Astrocyte of the spinal cord (primary cell): ENCODE results near the gene ROR2.

ENCODE experiments used
- DNase-seq: peaks from one replicate; pipeline ENCODE4 v3.0.0; 2011; ENCODE audit warnings: low read depth, low spot score
- H3K4me3 ChIP-seq: 2 replicates; pipeline ENCODE4 v1.5.1; 2011; ENCODE audit warnings: low read depth, mild to moderate bottlenecking, low read length, moderate library complexity
- CTCF ChIP-seq: IDR thresholded peaks from 2 replicates; pipeline ENCODE4 v1.5.1; 2012; ENCODE audit warnings: low read depth, mild to moderate bottlenecking, low read length, inconsistent platforms
- in situ Hi-C: cut with HindIII; loops from 2 replicates; pipeline ENCODE4 v1.10.0; 2017; ENCODE audit warnings: low sequenced_read_pairs

ROR2 gene

GRCh38 chr9:91657501-91657900 is 292.5 kb downstream of the ROR2 start:
- in situ Hi-C loops, result no loop called here
- no peak overlapping the region for H3K4me3 ChIP-seq
- no peak for DNase-seq

GRCh38 chr9:91655658-91656057 is 294.4 kb downstream of the ROR2 start:
- no peak overlapping the region for H3K4me3 ChIP-seq
- in situ Hi-C loops, result no loop called here
- DNase-seq, result no peak
- TF ChIP-seq CTCF, result no peak

More at GRCh38 chr9:91657501-91657900, 292.5 kb downstream of the ROR2 start:
- no peak for TF ChIP-seq CTCF

DNA sequence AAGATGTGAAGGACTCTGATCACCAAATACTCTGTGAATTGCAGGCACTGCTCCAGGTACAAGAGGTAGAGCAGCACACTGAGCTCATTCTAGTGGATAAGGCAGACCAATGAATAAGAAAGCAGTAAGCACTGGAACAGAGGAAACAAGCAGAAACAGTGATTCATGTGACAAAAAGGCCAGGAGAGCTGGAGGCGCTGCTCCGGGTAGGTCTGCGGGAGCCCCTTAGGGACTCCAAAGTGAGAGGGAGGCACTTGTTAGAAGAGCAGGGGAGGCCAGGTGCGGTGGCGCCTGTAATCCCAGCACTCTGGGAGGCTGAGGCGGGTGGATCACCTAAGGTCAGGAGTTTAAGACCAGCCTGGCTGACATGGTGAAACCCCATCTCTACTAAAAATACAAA is 294.8 kb downstream of the ROR2 start:
- no peak for DNase-seq
- no peak for TF ChIP-seq CTCF
- no peak overlapping the region for H3K4me3 ChIP-seq
- in situ Hi-C loops, result no loop called here

DNA sequence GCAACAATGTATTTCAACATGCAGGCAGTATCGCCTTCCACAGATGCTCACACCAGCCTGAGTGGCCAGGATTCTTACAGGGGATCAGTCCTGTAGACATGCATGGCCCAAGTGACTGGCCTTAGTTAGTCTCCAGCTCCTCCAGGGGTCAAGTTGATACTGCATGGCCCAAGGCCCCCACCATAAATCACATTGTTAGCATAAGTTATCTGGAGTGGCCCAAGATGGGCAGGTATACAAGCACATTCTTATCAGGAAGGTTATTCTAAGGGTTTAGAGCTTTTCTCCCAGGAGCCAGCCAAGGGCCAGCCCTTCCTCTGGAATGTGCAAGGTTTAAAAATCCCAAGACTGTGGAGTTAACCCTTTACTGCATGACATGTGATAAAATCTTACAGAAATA is 295.5 kb downstream of the ROR2 start:
- no peak for TF ChIP-seq CTCF
- DNase-seq, result no peak
- in situ Hi-C loops, result no loop called here
- no peak overlapping the region for H3K4me3 ChIP-seq

DNA sequence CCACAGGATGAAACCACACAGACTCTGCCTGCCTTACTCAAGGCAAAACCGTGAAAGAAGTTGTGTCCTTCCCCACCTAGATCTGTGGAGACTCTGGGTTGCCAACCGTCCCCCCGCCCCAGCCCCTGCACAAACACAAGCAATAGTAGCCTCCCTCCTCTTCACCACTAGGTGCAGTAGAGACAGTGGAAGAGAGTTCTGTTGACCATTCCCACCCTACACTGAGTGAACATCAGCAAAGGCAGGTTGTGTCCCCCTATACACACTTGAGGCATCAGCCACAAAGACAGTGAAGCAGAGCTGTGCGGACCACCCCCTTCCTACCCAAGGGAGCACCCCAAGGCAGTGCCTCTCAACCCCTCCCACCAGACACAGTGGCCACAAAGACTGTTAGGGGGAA is 302.7 kb downstream of the ROR2 start:
- no peak for TF ChIP-seq CTCF
- DNase-seq, result no peak
- H3K4me3 ChIP-seq, result no peak overlapping the region
- in situ Hi-C loops, result no loop called here

DNA sequence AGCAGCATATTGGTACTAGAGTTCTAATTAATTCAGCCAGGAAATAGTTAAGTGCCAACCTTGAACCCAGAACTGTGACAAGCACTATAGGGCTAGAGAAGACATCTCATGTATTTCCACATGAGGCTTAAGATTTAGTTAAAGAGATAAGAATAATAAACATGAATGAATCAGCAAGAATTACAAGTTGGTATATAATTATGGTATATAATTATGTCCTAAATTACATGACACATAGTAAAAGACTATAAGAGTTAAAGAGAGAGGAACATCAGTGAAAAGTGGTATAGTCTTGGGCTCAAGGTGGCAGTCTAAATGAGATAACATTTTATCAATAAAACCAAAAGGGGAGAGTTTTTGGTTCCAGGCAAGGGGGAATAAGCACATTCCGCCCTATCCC is 303.3 kb downstream of the ROR2 start:
- no peak for TF ChIP-seq CTCF
- in situ Hi-C loops, result no loop called here
- no peak overlapping the region for H3K4me3 ChIP-seq
- no peak for DNase-seq

DNA sequence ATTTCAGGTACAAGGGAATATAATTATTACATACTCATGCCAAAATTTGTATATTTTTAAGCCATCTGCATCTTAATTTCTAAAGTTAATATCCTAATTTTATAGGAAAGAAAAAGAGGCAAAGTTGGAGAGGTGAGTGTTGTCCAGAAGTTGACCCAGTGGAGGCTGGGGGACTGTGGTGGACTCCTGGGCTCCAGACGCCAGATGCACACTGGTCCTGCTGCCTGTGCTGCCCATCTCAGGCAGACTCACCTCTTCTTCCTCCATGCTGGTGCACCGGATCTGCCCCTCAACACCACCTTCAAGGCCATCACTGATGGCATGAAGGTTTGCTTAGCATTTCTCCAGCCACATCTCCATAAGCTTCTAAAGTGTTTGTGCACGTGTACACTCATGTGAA is 305.6 kb downstream of the ROR2 start:
- no peak for DNase-seq
- H3K4me3 ChIP-seq, result no peak overlapping the region
- in situ Hi-C loops, result no loop called here
- no peak for TF ChIP-seq CTCF
